CD8-positive, alpha-beta memory T cell (primary cell): Measurements from ENCODE around the gene OTC. TPM values are rescaled to one million over a fixed set of nuclear protein-coding genes. Genes with fewer than 3 reads are reported as not detected.

Experiments
- CTCF ChIA-PET: fragments of 350-600 bp; sonication (Branson Sonifier 250); formaldehyde crosslinking; loops from one replicate; lab custom pipeline; 2021; ENCODE audit warnings: antibody characterized with exemption; lab: Charles Lee
- POLR2A ChIA-PET: fragments of 350-600 bp; sonication (Branson Sonifier 250); formaldehyde crosslinking; loops from one replicate; lab custom pipeline; 2021; ENCODE audit warnings: antibody characterized with exemption; lab: Charles Lee
- DNase-seq, 5 donors: peaks; one replicate each; pipeline versions ENCODE4 v3.0.0 to v3.0.0-alpha.2; 2020 to 2022; ENCODE audit warnings: mixed read lengths in 1 of 5
- H3K27ac ChIP-seq: one replicate; pipeline ENCODE4 v1.7.0; 2013; ENCODE audit warnings: low read depth, mild to moderate bottlenecking, low read length, moderate library complexity
- H3K27me3 ChIP-seq: 2 replicates; pipeline ENCODE4 v1.7.0; 2013; ENCODE audit warnings: low read length, mild to moderate bottlenecking; ENCODE audit not compliant: insufficient read depth, poor library complexity, severe bottlenecking
- H3K36me3 ChIP-seq: 2 replicates; pipeline ENCODE4 v1.7.0; 2013; ENCODE audit warnings: mild to moderate bottlenecking, low read length, moderate library complexity; ENCODE audit not compliant: insufficient read depth
- H3K4me1 ChIP-seq: 2 replicates; pipeline ENCODE4 v1.7.0; 2013; ENCODE audit warnings: mild to moderate bottlenecking, low read length, moderate library complexity; ENCODE audit not compliant: insufficient read depth
- H3K4me3 ChIP-seq: 2 replicates; pipeline ENCODE4 v1.7.0; 2013; ENCODE audit warnings: mild to moderate bottlenecking, low read length
- H3K9me3 ChIP-seq: 2 replicates; pipeline ENCODE4 v1.7.0; 2013; ENCODE audit warnings: mild to moderate bottlenecking, low read length
- H3K27ac Mint-ChIP-seq, 8 donors: one replicate each; pipeline ENCODE4 v1.8.0; 2020 to 2021; ENCODE audit warnings: mixed read lengths in 8 of 8, mild to moderate bottlenecking in 6 of 8, inconsistent platforms in 3 of 8, moderate library complexity in 3 of 8
- H3K27me3 Mint-ChIP-seq, 2 donors: one replicate each; pipeline ENCODE4 v1.8.0; 2020 to 2021; ENCODE audit warnings: mixed read lengths in 2 of 2, mild to moderate bottlenecking in 1 of 2, moderate library complexity in 1 of 2
- H3K36me3 Mint-ChIP-seq, 3 donors: one replicate each; pipeline ENCODE4 v1.8.0; 2020 to 2021; ENCODE audit warnings: mixed read lengths in 3 of 3, inconsistent platforms in 1 of 3, mild to moderate bottlenecking in 1 of 3
- H3K4me1 Mint-ChIP-seq, 3 donors: one replicate each; pipeline ENCODE4 v1.8.0; 2020 to 2021; ENCODE audit warnings: mixed read lengths in 3 of 3, inconsistent platforms in 1 of 3, mild to moderate bottlenecking in 1 of 3
- H3K4me3 Mint-ChIP-seq, 7 donors: one replicate each; pipeline ENCODE4 v1.8.0; 2020 to 2021; ENCODE audit warnings: mixed read lengths in 7 of 7, mild to moderate bottlenecking in 6 of 7, moderate library complexity in 4 of 7, inconsistent platforms in 2 of 7
- H3K9me3 Mint-ChIP-seq, 5 donors: one replicate each; pipeline ENCODE4 v1.8.0; 2020 to 2022; ENCODE audit warnings: mixed read lengths in 5 of 5, mild to moderate bottlenecking in 3 of 5, moderate library complexity in 2 of 5, inconsistent platforms in 1 of 5
- polyA plus RNA-seq: library from polyadenylated mRNA; unstranded; fragments of 300-500 nt; fragmentation: Illumina TruSeq; gene quantifications from one replicate; pipeline ENCODE4 v1.2.3, GENCODE V29; 2021
- total RNA-seq, 2 experiments: library from RNA; stranded (reverse); gene quantifications; one replicate each; pipeline ENCODE4 v1.2.3, GENCODE V29; 2021

Gene OTC
- total RNA-seq (under 1 TPM in 1 of 2 experiments, not detected in 1; 0.15 TPM), polyA plus RNA-seq (not detected)

DNA sequence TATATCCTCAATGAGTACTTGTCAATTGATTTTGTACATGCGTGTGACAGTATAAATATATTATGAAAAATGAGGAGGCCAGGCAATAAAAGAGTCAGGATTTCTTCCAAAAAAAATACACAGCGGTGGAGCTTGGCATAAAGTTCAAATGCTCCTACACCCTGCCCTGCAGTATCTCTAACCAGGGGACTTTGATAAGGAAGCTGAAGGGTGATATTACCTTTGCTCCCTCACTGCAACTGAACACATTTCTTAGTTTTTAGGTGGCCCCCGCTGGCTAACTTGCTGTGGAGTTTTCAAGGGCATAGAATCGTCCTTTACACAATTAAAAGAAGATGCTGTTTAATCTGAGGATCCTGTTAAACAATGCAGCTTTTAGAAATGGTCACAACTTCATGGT, at the start of gene OTC:
Gene OTC (plus strand): TSS at position 243 of the 400 bp plus-strand sequence. CDS start 93 bp downstream, at position 336.
- no peaks in the 10 kb centered on the region for H3K36me3 Mint-ChIP-seq
- POLR2A ChIA-PET = no interaction called here
- no peaks in the 10 kb centered on the region for H3K4me1 Mint-ChIP-seq
- H3K9me3 Mint-ChIP-seq = peaks cover 0 to 2% (median 0%) of the 10 kb centered on the region in 5 donors
- no peak within 1 kb of the TSS for H3K27ac ChIP-seq
- H3K27me3 ChIP-seq = no peaks in the 10 kb centered on the region
- no peak within 1 kb of the TSS for H3K4me3 ChIP-seq
- no peaks in the 10 kb centered on the region for H3K9me3 ChIP-seq
- no peaks in the 10 kb centered on the region for H3K4me1 ChIP-seq
- CTCF ChIA-PET = interaction anchor here (1.1 kb wide), 1 partner anchor 25 kb away, joined by 4 read pairs; the partner anchor contains the start of gene RPGR
- no peak within 1 kb of the TSS for H3K4me3 Mint-ChIP-seq
- no peak for DNase-seq
- H3K27ac Mint-ChIP-seq = no peak within 1 kb of the TSS
- no peaks in the 10 kb centered on the region for H3K36me3 ChIP-seq
- H3K27me3 Mint-ChIP-seq = peaks cover 7 to 8% of the 10 kb centered on the region in 2 donors

DNA sequence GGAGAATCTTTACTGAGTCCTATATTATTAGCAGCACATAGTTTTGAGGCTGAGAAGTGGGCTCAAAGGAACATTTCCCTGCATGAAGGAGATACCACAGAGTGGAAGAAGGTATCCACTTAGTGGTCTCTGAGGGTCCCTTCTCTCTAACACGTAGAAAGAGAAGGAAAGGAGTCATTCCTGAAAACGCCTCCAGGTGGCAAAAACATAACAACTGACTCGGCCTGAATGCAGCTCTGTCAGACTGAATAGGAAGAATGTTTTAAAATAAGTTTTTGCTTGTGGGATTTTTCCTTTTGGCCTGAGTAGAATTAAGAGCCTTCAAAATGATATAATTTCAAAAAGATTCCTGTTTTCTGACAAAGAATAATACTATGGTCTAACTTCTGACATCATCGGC, 48.4 kb upstream of the OTC start:
- Mint-ChIP-seq H3K27me3 (peaks cover 0 to 2% of the 10 kb centered on the region in 2 donors), H3K4me3 (no peak overlapping the region), H3K27ac (no peak overlapping the region), H3K36me3 (peaks cover 0 to 34% (median 2%) of the 10 kb centered on the region in 3 donors), H3K9me3 (no peaks in the 10 kb centered on the region), H3K4me1 (no peaks in the 10 kb centered on the region)
- Histone ChIP-seq H3K4me3 (no peak overlapping the region), H3K27me3 (no peaks in the 10 kb centered on the region), H3K9me3 (no peaks in the 10 kb centered on the region), H3K36me3 (no peaks in the 10 kb centered on the region), H3K4me1 (no peaks in the 10 kb centered on the region), H3K27ac (no peak overlapping the region)
- no peak for DNase-seq
- ChIA-PET POLR2A (no interaction called here), CTCF (no interaction called here)

DNA sequence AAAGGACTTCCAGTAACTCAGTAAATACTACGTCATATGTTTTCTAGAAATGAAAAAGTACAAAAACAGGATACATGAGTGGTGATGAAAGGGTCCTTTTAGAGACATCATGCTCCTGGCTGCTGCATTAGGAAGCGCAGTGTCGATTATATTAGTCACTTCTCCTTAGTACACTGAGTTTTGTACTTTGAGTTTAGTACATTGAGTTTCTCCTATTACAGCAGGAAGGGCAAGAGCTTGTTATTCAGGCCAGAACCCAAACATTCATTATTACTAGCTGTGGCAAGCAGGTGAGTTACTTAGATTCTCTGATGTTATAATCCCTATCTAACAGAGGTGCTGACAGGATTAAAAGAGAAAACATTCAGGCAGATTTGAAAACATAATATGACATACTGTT, 46.4 kb upstream of the OTC start:
- POLR2A ChIA-PET = no interaction called here
- peaks cover 0 to 2% of the 10 kb centered on the region in 2 donors for H3K27me3 Mint-ChIP-seq
- H3K4me1 Mint-ChIP-seq = no peaks in the 10 kb centered on the region
- CTCF ChIA-PET = interaction anchor here (1.6 kb wide), 1 partner anchor 22 kb away, joined by 5 read pairs; the partner anchor contains the start of gene RPGR
- peaks cover 0 to 40% (median 2%) of the 10 kb centered on the region in 3 donors for H3K36me3 Mint-ChIP-seq
- H3K27ac Mint-ChIP-seq = no peak overlapping the region
- H3K9me3 Mint-ChIP-seq = no peaks in the 10 kb centered on the region
- Histone ChIP-seq H3K27ac (no peak overlapping the region), H3K4me1 (no peaks in the 10 kb centered on the region), H3K9me3 (no peaks in the 10 kb centered on the region), H3K27me3 (no peaks in the 10 kb centered on the region), H3K4me3 (no peak overlapping the region), H3K36me3 (no peaks in the 10 kb centered on the region)
- no peak overlapping the region for H3K4me3 Mint-ChIP-seq
- no peak for DNase-seq

DNA sequence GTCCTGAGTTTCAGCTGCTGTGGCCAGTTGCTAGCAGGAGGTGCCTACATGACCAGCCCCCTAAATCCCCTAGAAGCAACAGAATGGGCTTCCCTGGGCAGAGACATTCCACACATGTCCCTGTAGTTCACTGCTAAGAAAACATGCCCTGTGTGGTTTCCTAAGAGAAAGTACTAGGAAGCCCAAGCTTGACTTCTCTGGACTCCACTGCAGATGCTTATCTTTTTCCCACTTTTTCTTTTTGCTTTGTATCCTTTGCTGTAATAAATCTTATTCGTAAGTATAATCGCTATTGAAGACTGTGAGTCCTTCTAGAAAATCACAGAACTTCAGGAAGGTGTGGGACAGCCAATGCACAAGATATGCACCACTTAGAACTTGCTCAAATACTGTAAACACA, 40.7 kb upstream of the OTC start:
- Mint-ChIP-seq H3K4me3 (no peak overlapping the region), H3K9me3 (no peaks in the 10 kb centered on the region), H3K27me3 (peaks cover 0 to 1% of the 10 kb centered on the region in 2 donors), H3K36me3 (peaks cover 3 to 36% (median 7%) of the 10 kb centered on the region in 3 donors), H3K27ac (no peak overlapping the region), H3K4me1 (no peaks in the 10 kb centered on the region)
- Histone ChIP-seq H3K36me3 (no peaks in the 10 kb centered on the region), H3K27ac (no peak overlapping the region), H3K4me1 (no peaks in the 10 kb centered on the region), H3K9me3 (no peaks in the 10 kb centered on the region), H3K4me3 (no peak overlapping the region), H3K27me3 (no peaks in the 10 kb centered on the region)
- ChIA-PET CTCF (no interaction called here), POLR2A (no interaction called here)
- DNase-seq = no peak

DNA sequence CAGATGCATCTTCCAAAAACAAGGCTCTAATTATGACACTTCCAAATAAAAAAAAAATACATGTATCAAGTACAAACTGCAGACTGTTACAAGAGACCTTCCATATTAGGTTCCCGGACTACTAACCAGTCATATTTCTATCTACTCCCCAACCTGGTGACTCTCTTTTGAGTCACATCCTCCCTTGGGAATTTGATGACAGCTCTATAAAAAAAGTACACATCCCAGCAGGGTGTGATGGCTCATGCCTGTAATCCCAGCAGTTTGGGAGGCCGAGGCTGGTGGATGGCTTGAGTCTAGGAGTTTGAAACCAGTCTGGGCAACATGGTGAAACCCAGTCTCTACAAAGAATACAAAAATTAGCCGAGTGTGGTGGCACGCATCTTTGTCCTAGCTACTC, 40.0 kb upstream of the OTC start:
- CTCF ChIA-PET = no interaction called here

DNA sequence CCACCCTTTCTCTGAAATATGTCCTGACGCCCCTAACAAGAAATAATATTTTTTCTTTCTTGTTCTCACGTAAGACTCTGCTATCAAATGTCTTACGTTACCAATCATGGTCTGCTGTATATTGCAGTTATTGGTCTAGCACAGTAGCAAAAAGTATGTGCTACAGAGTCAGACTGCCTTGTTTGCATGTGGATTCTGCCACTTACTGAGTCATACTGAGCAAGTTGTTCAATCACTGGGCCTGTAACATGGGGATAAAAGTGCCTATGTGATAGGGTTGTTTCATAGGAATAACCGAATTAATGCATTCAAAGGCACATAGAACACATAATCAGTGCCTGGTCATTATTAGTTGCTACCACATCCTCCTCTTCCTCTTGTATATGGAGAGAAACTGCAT, 39.2 kb upstream of the OTC start:
- no peaks in the 10 kb centered on the region for H3K36me3 ChIP-seq
- Mint-ChIP-seq H3K27me3 (peaks cover 0 to 1% of the 10 kb centered on the region in 2 donors), H3K4me1 (no peaks in the 10 kb centered on the region), H3K36me3 (peaks cover 3 to 40% (median 6%) of the 10 kb centered on the region in 3 donors), H3K4me3 (no peak overlapping the region), H3K9me3 (no peaks in the 10 kb centered on the region), H3K27ac (no peak overlapping the region)
- ChIA-PET POLR2A (no interaction called here), CTCF (no interaction called here)
- H3K27me3 ChIP-seq = no peaks in the 10 kb centered on the region
- H3K9me3 ChIP-seq = no peaks in the 10 kb centered on the region
- no peak overlapping the region for H3K4me3 ChIP-seq
- H3K4me1 ChIP-seq = no peaks in the 10 kb centered on the region
- no peak overlapping the region for H3K27ac ChIP-seq
- DNase-seq = no peak

More for the DNA sequence above, 40.0 kb upstream of the OTC start:
- no peak overlapping the region for H3K27ac Mint-ChIP-seq
- no peak overlapping the region for H3K4me3 ChIP-seq
- H3K9me3 Mint-ChIP-seq = no peaks in the 10 kb centered on the region
- H3K27me3 ChIP-seq = no peaks in the 10 kb centered on the region
- peaks cover 0 to 1% of the 10 kb centered on the region in 2 donors for H3K27me3 Mint-ChIP-seq
- POLR2A ChIA-PET = no interaction called here
- no peaks in the 10 kb centered on the region for H3K4me1 Mint-ChIP-seq
- H3K36me3 Mint-ChIP-seq = peaks cover 3 to 41% (median 7%) of the 10 kb centered on the region in 3 donors
- H3K27ac ChIP-seq = no peak overlapping the region
- H3K36me3 ChIP-seq = no peaks in the 10 kb centered on the region
- H3K4me3 Mint-ChIP-seq = no peak overlapping the region
- DNase-seq = no peak
- no peaks in the 10 kb centered on the region for H3K9me3 ChIP-seq
- H3K4me1 ChIP-seq = no peaks in the 10 kb centered on the region

DNA sequence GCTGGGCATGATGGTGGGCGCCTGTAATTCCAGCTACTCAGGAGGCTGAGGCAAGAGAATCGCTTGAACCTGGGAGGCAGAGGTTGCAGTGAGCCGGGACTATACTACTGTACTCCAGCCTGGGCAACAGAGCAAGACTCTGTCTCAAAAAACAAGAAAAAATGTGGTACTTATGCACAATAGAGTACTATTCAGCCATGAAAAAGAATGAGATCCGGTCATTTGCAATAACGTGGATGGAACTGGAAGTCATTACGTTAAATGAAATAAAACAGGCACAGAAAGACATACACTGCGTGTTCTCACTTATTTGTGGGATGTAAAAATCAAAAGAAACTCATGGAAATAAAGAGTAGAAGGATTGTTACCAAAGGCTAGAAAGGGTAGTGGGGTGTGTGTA, 37.2 kb upstream of the OTC start:
- peaks cover 3 to 44% (median 6%) of the 10 kb centered on the region in 3 donors for H3K36me3 Mint-ChIP-seq
- no peak overlapping the region for H3K27ac ChIP-seq
- no peaks in the 10 kb centered on the region for H3K4me1 Mint-ChIP-seq
- H3K9me3 ChIP-seq = no peaks in the 10 kb centered on the region
- ChIA-PET POLR2A (no interaction called here), CTCF (no interaction called here)
- no peak overlapping the region for H3K27ac Mint-ChIP-seq
- H3K9me3 Mint-ChIP-seq = no peaks in the 10 kb centered on the region
- H3K4me3 ChIP-seq = no peak overlapping the region
- no peak overlapping the region for H3K4me3 Mint-ChIP-seq
- no peaks in the 10 kb centered on the region for H3K27me3 ChIP-seq
- peaks cover 0 to 1% of the 10 kb centered on the region in 2 donors for H3K27me3 Mint-ChIP-seq
- no peaks in the 10 kb centered on the region for H3K36me3 ChIP-seq
- no peaks in the 10 kb centered on the region for H3K4me1 ChIP-seq
- DNase-seq = no peak

DNA sequence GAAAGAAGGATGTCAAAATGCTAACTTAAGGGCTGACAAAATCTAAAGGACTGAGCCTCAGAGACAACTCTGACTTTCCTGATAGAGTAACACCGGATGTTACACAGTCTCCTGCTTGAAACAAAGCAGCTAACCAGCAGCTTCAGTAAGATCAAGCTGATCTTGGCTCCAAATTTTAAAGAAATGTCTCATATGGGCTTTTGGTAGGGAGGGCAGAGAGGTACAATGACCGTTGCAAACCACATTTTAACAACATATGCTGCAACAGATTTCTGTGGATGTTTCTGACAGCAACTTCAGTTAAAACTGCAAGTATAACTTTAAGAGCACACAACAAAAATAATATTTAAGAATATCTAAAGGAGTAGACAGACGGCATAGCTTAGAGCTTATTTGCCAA, 34.2 kb upstream of the OTC start:
- Histone ChIP-seq H3K4me1 (no peaks in the 10 kb centered on the region), H3K9me3 (no peaks in the 10 kb centered on the region), H3K27ac (no peak overlapping the region), H3K27me3 (no peaks in the 10 kb centered on the region), H3K4me3 (no peak overlapping the region), H3K36me3 (no peaks in the 10 kb centered on the region)
- ChIA-PET POLR2A (no interaction called here), CTCF (no interaction called here)
- H3K27ac Mint-ChIP-seq = no peak overlapping the region
- no peak for DNase-seq
- H3K4me3 Mint-ChIP-seq = no peak overlapping the region
- H3K4me1 Mint-ChIP-seq = no peaks in the 10 kb centered on the region
- H3K9me3 Mint-ChIP-seq = no peaks in the 10 kb centered on the region
- no peaks in the 10 kb centered on the region for H3K27me3 Mint-ChIP-seq
- peaks cover 3 to 41% (median 6%) of the 10 kb centered on the region in 3 donors for H3K36me3 Mint-ChIP-seq
